GM20431 (cell line): Measurements from ENCODE around the gene POLR1D.

Experiments used
- in situ Hi-C: fragments of 300-500 bp; cut with MseI, MboI; formaldehyde crosslinking; loops from one replicate; pipeline ENCODE4 v1.15.0; 2020; ENCODE audit warnings: low sequenced_read_pairs; ENCODE audit not compliant: unreplicated experiment

Gene POLR1D, protein sequence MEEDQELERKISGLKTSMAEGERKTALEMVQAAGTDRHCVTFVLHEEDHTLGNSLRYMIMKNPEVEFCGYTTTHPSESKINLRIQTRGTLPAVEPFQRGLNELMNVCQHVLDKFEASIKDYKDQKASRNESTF

GRCh38 chr13:27621366-27622101, at the start of gene POLR1D:
Gene POLR1D, plus strand, starts transcription at chr13:27621892. Its CDS starts 92 bp downstream, at chr13:27621984.
- in situ Hi-C loops = no loop called here

- in situ Hi-C loops = no loop called here
Measured at GRCh38 chr13:27572234-27572901, 49.3 kb upstream of the POLR1D start.

DNA sequence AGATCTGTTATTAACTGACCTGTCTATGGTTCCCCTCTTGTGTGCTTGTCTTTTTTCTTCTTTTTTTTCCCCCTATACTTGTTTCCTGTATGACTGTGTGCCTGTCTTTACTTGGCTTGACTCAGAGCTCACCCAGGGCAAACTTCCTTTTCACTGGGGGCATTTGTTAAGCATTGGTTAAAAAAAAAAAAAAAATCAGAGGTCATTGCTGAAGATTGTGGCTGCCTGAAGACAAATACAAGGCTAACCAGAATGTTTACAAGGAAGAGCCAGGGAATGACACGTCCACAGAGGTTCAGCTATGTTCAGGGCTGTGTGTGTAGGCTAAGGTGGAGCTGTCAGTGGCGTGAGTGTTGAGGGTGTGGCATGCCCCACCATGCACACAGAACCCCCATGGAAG, 48.4 kb upstream of the POLR1D start:
- in situ Hi-C loops = no loop called here

DNA sequence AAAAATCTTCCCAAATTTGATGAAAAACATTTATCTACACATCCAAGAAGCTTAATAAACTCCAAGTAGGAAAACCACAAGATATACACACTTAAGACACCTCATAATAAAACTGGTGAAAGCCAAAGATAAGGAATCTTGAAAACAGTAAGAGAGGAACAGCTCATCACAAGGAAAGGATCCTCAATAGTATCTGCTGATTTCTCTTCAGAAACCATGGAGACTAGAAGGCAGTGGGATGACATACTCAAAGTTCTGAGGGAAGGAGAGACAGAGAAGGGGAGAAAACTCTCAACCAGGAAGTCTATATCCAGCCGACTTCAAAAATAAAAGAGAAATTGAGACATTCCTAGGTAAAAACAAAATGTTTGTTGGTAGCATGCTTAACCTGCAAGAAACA, 47.0 kb upstream of the POLR1D start:
- in situ Hi-C loops = no loop called here

DNA sequence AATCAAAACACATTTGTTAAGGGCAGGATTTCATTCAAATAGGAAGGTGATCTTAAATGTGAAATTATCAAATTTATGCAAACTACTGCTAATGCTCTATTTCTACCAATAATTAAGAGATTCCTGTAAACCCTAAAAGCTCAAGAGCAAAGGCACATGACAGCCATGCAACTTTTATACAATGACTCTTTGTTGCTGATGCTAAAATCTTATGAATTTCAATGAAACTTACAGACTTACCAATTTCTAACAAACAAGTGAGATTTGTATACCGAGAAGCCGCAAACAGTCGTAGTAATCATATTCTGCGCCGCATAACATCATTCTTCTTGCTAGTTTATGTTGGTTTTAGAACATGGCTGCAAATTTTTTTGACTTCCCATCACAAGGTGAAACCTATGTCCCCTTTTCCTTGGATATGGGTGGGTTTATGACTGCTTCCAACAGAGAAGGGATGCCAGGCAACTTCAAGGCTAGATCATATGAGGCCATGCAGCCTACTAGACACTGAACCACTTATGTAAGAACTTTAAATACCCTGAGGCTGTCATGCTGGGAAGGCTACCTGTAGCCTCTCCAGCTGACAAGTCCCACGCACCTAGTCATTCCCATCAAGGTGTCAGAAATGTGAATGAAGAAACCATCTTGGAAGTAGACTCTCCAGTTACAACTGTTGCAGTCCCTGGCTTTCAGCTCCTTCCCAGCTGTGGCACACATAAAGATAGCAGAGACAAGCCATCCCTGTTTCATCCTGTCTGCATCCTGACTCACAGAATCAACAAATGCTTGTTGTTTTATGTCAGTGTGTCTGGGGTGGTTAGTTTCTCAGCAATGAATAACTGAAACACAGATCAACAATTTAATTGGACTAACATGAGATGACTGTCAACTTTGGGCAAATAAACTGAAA, 43.3 kb upstream of the POLR1D start:
- in situ Hi-C loops = no loop called here

- in situ Hi-C loops = no loop called here
Measured at GRCh38 chr13:27583645-27584044, 38.0 kb upstream of the POLR1D start.

GRCh38 chr13:27587095-27587746, 34.5 kb upstream of the POLR1D start:
- in situ Hi-C loops = no loop called here

DNA sequence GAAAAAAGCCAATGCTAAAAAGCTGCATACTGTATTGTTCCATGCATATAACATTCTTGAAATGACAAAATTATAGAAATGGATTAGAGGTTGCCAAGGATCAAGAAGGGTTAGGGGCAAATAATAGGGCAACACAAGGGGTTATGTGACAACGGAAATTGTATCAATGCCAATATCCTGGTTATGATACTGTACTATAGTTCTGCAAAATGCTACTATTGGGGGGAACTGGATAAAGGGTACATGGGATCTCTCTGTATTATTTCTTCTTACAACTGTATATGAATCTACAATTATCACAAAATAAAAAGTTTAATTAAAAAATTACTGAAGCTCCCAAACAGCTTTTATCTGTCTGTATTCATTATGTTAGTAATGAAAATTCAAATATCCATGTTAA, 33.3 kb upstream of the POLR1D start:
- in situ Hi-C loops = no loop called here

GRCh38 chr13:27592865-27593264, 28.8 kb upstream of the POLR1D start:
- in situ Hi-C loops = no loop called here

GRCh38 chr13:27593267-27593666, 28.4 kb upstream of the POLR1D start:
- in situ Hi-C loops = no loop called here

GRCh38 chr13:27595055-27595811, 26.5 kb upstream of the POLR1D start:
- in situ Hi-C loops = no loop called here

GRCh38 chr13:27599096-27599495, 22.6 kb upstream of the POLR1D start:
- in situ Hi-C loops = no loop called here

DNA sequence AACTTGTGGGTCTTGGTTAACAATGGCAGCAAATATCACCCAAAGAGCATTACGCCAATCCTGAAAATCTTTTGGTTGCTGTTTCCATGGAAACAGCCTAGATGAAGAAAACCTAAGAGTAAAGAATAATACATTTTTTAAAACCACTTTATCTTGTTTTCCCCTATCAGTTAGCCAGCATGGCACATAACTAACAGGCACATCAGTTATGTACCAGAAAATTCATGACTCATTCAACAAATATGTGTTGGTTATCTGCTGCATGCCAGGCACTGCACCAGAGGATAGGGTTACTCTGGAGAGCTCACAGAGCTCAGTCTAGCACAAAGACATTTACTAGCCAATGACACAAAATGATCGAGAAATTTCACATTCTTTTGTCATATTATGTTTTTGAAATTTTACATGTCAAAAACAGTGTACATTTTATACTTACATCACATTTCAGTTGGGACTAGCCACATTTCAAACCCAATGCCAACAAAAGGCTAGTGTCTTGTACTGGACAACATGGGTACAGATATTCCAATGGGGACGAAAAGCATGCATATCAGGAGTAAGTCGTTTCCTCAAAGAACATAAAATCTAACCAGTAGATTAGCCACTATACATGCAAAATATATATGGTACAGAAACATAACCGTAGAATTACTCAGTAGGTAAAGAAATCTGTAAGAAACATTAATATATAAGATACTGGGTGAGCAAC, 21.7 kb upstream of the POLR1D start:
- in situ Hi-C loops = no loop called here

DNA sequence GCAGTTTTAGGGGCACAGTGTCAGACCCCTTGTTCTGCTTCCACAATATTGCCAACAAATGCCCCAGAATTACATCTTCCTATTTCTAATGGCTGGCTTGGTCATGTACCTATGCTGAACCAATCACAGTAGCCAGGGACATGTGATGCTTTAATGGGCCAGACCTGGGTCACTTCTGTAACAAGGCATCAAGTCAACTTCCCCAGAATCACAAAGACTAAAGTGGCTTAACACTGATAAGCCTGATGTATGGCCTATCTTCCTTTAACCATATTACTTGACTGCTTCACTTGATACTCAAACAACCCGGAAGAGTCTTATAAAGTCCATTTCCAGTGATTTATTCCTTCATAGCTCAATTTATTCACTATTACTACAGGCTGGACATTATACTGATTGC, 21.0 kb upstream of the POLR1D start:
- in situ Hi-C loops = no loop called here

- in situ Hi-C loops = no loop called here
Measured at GRCh38 chr13:27601208-27601607, 20.5 kb upstream of the POLR1D start.

- in situ Hi-C loops = no loop called here
Measured at GRCh38 chr13:27601803-27602202, 19.9 kb upstream of the POLR1D start.

- in situ Hi-C loops = no loop called here
Measured at GRCh38 chr13:27605099-27605498, 16.6 kb upstream of the POLR1D start.

DNA sequence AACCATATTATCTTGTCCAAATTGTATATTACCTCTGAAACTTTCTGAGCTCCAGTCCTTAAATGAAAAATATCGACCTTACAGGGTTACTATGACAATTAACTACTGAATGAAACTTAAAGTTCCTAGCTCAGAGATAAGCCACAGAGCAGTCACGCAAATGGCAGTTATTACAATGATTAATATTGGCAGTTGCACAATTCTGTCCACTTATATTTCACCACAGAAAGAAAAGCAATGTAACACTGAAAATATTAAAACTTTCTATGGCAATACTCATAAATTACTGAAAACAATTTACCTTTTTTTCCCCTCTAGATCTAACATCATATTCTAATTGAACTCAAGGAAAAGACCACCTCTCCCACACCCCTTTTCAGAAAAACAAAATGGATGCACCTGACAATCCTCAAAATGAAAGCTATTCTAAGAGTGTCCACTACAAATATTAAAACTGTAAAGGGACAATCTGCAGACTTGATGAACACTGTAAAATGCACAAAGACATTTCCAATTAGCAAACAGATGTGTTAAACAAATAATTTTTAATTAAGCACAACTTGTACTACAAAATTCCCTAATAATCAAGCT, 16.0 kb upstream of the POLR1D start:
- in situ Hi-C loops = no loop called here
